Heart right ventricle (tissue), 16 donors: ENCODE measurements around the gene ALDH3B1. TPM values are rescaled to one million over a fixed set of nuclear protein-coding genes. Genes with fewer than 3 reads are reported as not detected.

Experiments
- ATAC-seq, 8 donors: fragments of 200-7000 bp; cut with Tn5 transposase; one replicate each; pipeline ENCODE4 v1.9.1; 2020; ENCODE audit warnings: mild to moderate bottlenecking in 8 of 8, moderate library complexity in 8 of 8, moderate number of reproducible peaks in 1 of 8
- DNase-seq, 2 donors: peaks; one replicate each; pipeline ENCODE4 v3.0.0-alpha.2; 2020
- H3K27ac ChIP-seq, 10 donors: fragments of 200-600 bp; sonication (generic) in 2 of 10; one replicate each; pipeline versions ENCODE4 v1.5.0 to v1.8.0; 2020 to 2022; ENCODE audit warnings: mild to moderate bottlenecking in 3 of 10
- H3K27me3 ChIP-seq, 7 donors: fragments of 200-600 bp; one replicate each; pipeline ENCODE4 v1.8.0; 2021 to 2022; ENCODE audit warnings: mild to moderate bottlenecking in 2 of 7
- H3K36me3 ChIP-seq, 9 donors: fragments of 200-600 bp; sonication (generic) in 1 of 9; one replicate each; pipeline versions ENCODE4 v1.5.0 to v1.8.0; 2020 to 2022; ENCODE audit warnings: mild to moderate bottlenecking in 2 of 9
- H3K4me1 ChIP-seq, 9 donors: fragments of 200-600 bp; sonication (generic) in 1 of 9; one replicate each; pipeline versions ENCODE4 v1.5.0 to v1.8.0; 2020 to 2022; ENCODE audit warnings: mild to moderate bottlenecking in 4 of 9
- H3K4me3 ChIP-seq, 10 donors: fragments of 200-600 bp; sonication (generic) in 2 of 10; one replicate each; pipeline versions ENCODE4 v1.5.0 to v1.8.0; 2020 to 2022; ENCODE audit warnings: mild to moderate bottlenecking in 7 of 10, moderate library complexity in 2 of 10
- H3K9me3 ChIP-seq, 11 donors: fragments of 200-600 bp in 10 of 11; sonication (generic) in 2 of 11; one replicate each; pipeline versions ENCODE4 v1.5.0 to v1.8.0; 2013 to 2022; ENCODE audit warnings: mild to moderate bottlenecking in 2 of 11, control low read depth in 1 of 11, moderate library complexity in 1 of 11
- CTCF ChIP-seq, 9 donors: fragments of 200-600 bp; sonication (generic) in 2 of 9; IDR thresholded peaks; one replicate each; pipeline versions ENCODE4 v1.5.0 to v1.8.0; 2021 to 2022; ENCODE audit warnings: antibody characterized with exemption in 9 of 9, mild to moderate bottlenecking in 5 of 9, moderate library complexity in 1 of 9
- WGBS, 2 donors: extraction: QIAGEN DNeasy Blood & Tissue Kit; methylation state at CpG; one replicate each; pipeline ENCODE4 v1.1.7; 2013; ENCODE audit warnings: inconsistent platforms in 1 of 2; 5-methylcytosine and 5-hydroxymethylcytosine counted together
- intact Hi-C, 10 donors: fragments of 100-400 bp; cut with DNase I; formaldehyde crosslinking; loops; one replicate each; pipeline versions ENCODE4 v1.11.1 to v1.14.2; 2022
- polyA plus RNA-seq, 2 donors: library from polyadenylated mRNA; stranded (reverse); fragments of 200-250 nt; gene quantifications; one replicate each; pipeline ENCODE4 v1.2.3, GENCODE V29; 2013
- total RNA-seq, 10 donors: library from RNA; stranded (reverse); fragmentation: NEBNext Ultra II Directional in 3 of 10; extraction: Animal tissue kit (Norgen Biotek cat#: 25700) in 3 of 10; gene quantifications; one replicate each; pipeline versions ENCODE4 v1.2.1 to v1.2.4, GENCODE V29; 2021 to 2023
- donor health status: Arrhythmogenic right ventricular cardiomyopathy.
- donor health status: ischemic (EF 13 %, LVEDD 7.1; RV severe dilation, severe dysfunction).
- donor health status: healthy with polysubstance abuse.
- donor health status: DM: no; HTN: yes; CAD: no.
- donor health status: DM: no; HTN: no; CAD: no.
- donor health status: ischemic (EF 25% LVEDD 6.9; RV normal size, moderate dysfunction).
- donor health status: ischemic (EF 25% LVEDD 5.7; RV mildly dilated, moderate dysfunction).
- donor health status: healthy.
- donor health status: DM: yes; HTN: yes; CAD: no.
- donor health status: Ischemic cardiomyopathy.
- donor health status: ischemic (EF 35%, LVEDD 5.7; RV mildly dilated, moderate dysfunction).
- donor health status: nonischemic (EF 11% LVEDD 7.7; RV severe dilation, severe dysfunction).
- donor health status: DM: yes; HTN: yes; CAD: no.
- donor health status: PGD.
- donor health status: ischemic (EF 29% LVEDD 5.4; RV normal size, mild dysfunction).
- donor health status: nonischemic (EF 23%, LVEDD 6.1; RV moderate dilation, normal function).

The ALDH3B1 gene
- total and polyA plus RNA-seq, 12 donors, result 2.1 to 11.0 (median 4.3) TPM

- Histone ChIP-seq H3K27ac (peak overlapping the region; percentile 77 to 97 (median 94)), H3K36me3 (peaks cover 0 to 45% (median 0%) of the 10 kb centered on the region in 9 donors), H3K4me3 (peak overlapping the region; percentile 52 to 84 (median 71)), H3K4me1 (peaks cover 24 to 64% (median 46%) of the 10 kb centered on the region in 9 donors), H3K9me3 (no peaks in the 10 kb centered on the region), H3K27me3 (no peaks in the 10 kb centered on the region)
- ATAC-seq (peak in 2 of 8 donors; percentile 0 to 3), DNase-seq (no peak)
- WGBS, 2 donors, result 45 to 53% methylated on average over 9 to 10 of the region's 10 CpGs
- no peak for TF ChIP-seq CTCF (IDR thresholded peaks at IDR 0.05)
- intact Hi-C loops, result loop anchor here in 4 of 10 donors (2.0 to 10.0 kb wide), 7 partner anchors 37 to 175 kb away; partner anchors contain the start of genes CHKA (in 3 of the 4), KMT5B (in 2 of the 4) and UNC93B1 (in 1 of the 4)
These were observed 29.5 kb downstream of the ALDH3B1 start for GRCh38 chr11:68039526-68040086.

GRCh38 chr11:68040101-68040956 is 30.2 kb downstream of the ALDH3B1 start:
- peak; percentile 66 to 77 for DNase-seq
- Histone ChIP-seq H3K9me3 (no peaks in the 10 kb centered on the region), H3K36me3 (peaks cover 0 to 45% (median 0%) of the 10 kb centered on the region in 9 donors), H3K4me3 (peak overlapping the region; percentile 27 to 84 (median 71)), H3K27me3 (no peaks in the 10 kb centered on the region), H3K4me1 (peaks cover 24 to 63% (median 46%) of the 10 kb centered on the region in 9 donors), H3K27ac (peak overlapping the region; percentile 77 to 97 (median 94))
- 25 to 36% methylated on average over 22 of the region's 22 CpGs for WGBS, 2 donors
- no peak for TF ChIP-seq CTCF (IDR thresholded peaks at IDR 0.05)
- intact Hi-C loops, result no loop called here
- peak in 7 of 8 donors; percentile 8 to 63 (median 50) for ATAC-seq

- DNase-seq, result no peak
- peaks cover 0 to 50% (median 0%) of the 10 kb centered on the region in 9 donors for H3K36me3 ChIP-seq
These were observed 30.9 kb downstream of the ALDH3B1 start for GRCh38 chr11:68040957-68041591.

More at GRCh38 chr11:68040957-68041591, 30.9 kb downstream of the ALDH3B1 start:
- intact Hi-C loops, result no loop called here
- H3K4me3 ChIP-seq, result peak overlapping the region; percentile 27 to 84 (median 71)
- TF ChIP-seq CTCF (IDR thresholded peaks at IDR 0.05), result no peak
- WGBS, 2 donors, result 87% methylated on average over 23 of the region's 23 CpGs
- no peak for ATAC-seq
- H3K27me3 ChIP-seq, result no peaks in the 10 kb centered on the region
- peak overlapping the region; percentile 77 to 97 (median 94) for H3K27ac ChIP-seq
- H3K9me3 ChIP-seq, result no peaks in the 10 kb centered on the region
- H3K4me1 ChIP-seq, result peaks cover 24 to 56% (median 41%) of the 10 kb centered on the region in 9 donors
